HEK293T (cell line): ENCODE results near the gene SIN3A.
"Not testable (repeated sequence)": the region's sequence is repeated elsewhere in the genome, so short reads cannot be mapped to it uniquely, and the experiment has no call there.

ENCODE experiments used
- ARNT ChIP-seq: fragments of 450-650 bp; IDR thresholded peaks from 2 replicates; pipeline ENCODE4 v1.6.1; 2017; ENCODE audit warnings: mild to moderate bottlenecking
- BHLHE40 ChIP-seq: fragments of 450-650 bp; IDR thresholded peaks from 2 replicates; pipeline ENCODE4 v1.6.1; 2016; ENCODE audit warnings: mild to moderate bottlenecking, moderate library complexity, borderline replicate concordance
- CTBP1 ChIP-seq: fragments of 450-650 bp; IDR thresholded peaks from 2 replicates; pipeline ENCODE4 v1.6.1; 2016; ENCODE audit warnings: borderline replicate concordance
- FOXA1 ChIP-seq: fragments of 450-650 bp; IDR thresholded peaks from 2 replicates; pipeline ENCODE4 v1.6.1; 2016; ENCODE audit warnings: mild to moderate bottlenecking
- FOXM1 ChIP-seq: fragments of 450-650 bp; IDR thresholded peaks from 2 replicates; pipeline ENCODE4 v1.6.1; 2017; ENCODE audit warnings: mild to moderate bottlenecking, borderline replicate concordance
- HDGF ChIP-seq: fragments of 450-650 bp; IDR thresholded peaks from 2 replicates; pipeline ENCODE4 v1.6.1; 2017; ENCODE audit warnings: antibody characterized with exemption, borderline replicate concordance
- NFRKB ChIP-seq: fragments of 450-650 bp; IDR thresholded peaks from 2 replicates; pipeline ENCODE4 v1.6.1; 2016; ENCODE audit warnings: mild to moderate bottlenecking, moderate library complexity
- SP1 ChIP-seq: fragments of 450-650 bp; IDR thresholded peaks from 2 replicates; pipeline ENCODE4 v1.6.1; 2017
- SUZ12 ChIP-seq: fragments of 450-650 bp; IDR thresholded peaks from 2 replicates; pipeline ENCODE4 v1.6.1; 2016; ENCODE audit warnings: mild to moderate bottlenecking
- TARDBP ChIP-seq: fragments of 450-650 bp; IDR thresholded peaks from 2 replicates; pipeline ENCODE4 v1.6.1; 2016
- ZNF384 ChIP-seq: fragments of 450-650 bp; IDR thresholded peaks from 2 replicates; pipeline ENCODE4 v1.6.1; 2016

DNA sequence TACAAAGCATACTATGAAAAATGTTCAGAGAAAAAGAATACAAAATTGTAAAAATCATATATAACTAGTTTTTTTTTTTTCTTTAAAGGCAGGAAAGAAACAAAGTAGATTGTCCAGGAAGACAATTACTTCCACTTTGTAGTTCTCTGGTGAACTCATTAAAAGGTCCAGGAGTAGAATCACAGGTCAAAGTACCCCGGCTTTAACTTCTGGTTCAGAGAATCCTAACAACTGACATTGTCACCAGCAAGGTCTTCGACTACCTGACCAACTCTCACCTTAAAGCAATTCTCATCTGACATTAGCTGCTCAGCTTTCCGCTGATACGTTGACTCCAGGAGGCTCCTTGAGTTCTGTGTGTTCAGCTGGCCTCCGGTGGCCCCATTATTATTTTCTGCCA, 67.5 kb downstream of the SIN3A start:
- not testable (repeated sequence) for TF ChIP-seq NFRKB, FOXA1, BHLHE40, SUZ12, FOXM1, SP1, HDGF, ARNT, CTBP1, TARDBP, ZNF384
